ENCODE measurements around the gene ZNF835.

Gene ZNF835

DNA sequence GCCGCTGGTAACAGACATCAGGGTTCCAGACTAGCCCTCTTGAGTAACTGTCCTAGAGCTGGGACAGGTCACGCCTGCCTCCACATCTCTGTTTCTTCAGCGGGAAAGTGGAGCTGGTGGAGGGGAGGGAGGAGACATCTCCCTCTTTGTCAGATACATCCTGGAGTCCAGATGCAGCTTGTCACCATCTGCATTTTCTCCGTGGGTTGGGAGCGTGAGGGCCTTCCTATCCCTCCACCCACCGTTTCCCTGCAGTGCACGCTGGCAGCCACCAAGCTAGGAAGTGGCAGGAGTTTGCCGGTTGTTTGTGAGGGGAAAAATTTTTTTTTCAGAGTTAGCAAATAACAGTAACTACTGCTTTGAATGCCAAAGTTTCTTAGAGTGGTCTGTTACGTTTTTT lies 48.6 kb downstream of the ZNF835 start:
- no peaks in the 10 kb centered on the region for H3K9me2 ChIP-seq (replicated peaks; ENCODE audit: insufficient read depth, low read length)
- no peaks in the 10 kb centered on the region for H3K27me3 ChIP-seq (ENCODE audit: low read length)
- no peaks in the 10 kb centered on the region for H3K36me3 ChIP-seq (ENCODE audit: low read length)
- no peak overlapping the region for H3K4me3 ChIP-seq (ENCODE audit: insufficient read depth, low read length, poor library complexity, severe bottlenecking)
- H3K79me2 ChIP-seq (ENCODE audit: insufficient read depth, low read length), result no peaks in the 10 kb centered on the region
- no peak overlapping the region for H3K4me2 ChIP-seq (ENCODE audit: low read depth, low read length, poor library complexity, severe bottlenecking)
- H2AFZ ChIP-seq (ENCODE audit: low read depth, low read length, severe bottlenecking), result no peak overlapping the region
- H3K9ac ChIP-seq (ENCODE audit: low read length), result no peak overlapping the region
- no peak overlapping the region for H3K27ac ChIP-seq (ENCODE audit: low read depth, low read length)
- TF ChIP-seq EZH2phosphoT487 (conservative IDR thresholded peaks at IDR 0.05; ENCODE audit: low read length) (no peak), CTCF (IDR thresholded peaks at IDR 0.05; ENCODE audit: insufficient read depth, low read length, poor library complexity, severe bottlenecking) (no peak)
- H3K9me3 ChIP-seq (ENCODE audit: insufficient read depth, low read length), result no peaks in the 10 kb centered on the region
- no peaks in the 10 kb centered on the region for H3F3A ChIP-seq (ENCODE audit: insufficient read depth)
- H4K20me1 ChIP-seq (ENCODE audit: low read depth, low read length), result no peaks in the 10 kb centered on the region

DNA sequence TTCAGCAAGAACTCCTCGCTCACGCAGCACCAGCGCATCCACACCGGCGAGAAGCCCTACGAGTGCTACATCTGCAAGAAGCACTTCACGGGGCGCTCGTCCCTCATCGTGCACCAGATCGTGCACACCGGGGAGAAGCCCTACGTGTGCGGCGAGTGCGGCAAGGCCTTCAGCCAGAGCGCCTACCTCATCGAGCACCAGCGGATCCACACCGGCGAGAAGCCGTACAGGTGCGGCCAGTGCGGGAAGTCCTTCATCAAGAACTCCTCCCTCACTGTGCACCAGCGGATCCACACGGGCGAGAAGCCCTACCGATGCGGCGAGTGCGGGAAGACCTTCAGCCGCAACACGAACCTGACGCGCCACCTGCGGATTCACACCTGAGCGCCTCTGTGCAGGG lies 49.2 kb downstream of the ZNF835 start:
- H3F3A ChIP-seq (ENCODE audit: insufficient read depth), result no peaks in the 10 kb centered on the region
- H3K36me3 ChIP-seq (ENCODE audit: low read length), result no peaks in the 10 kb centered on the region
- no peak overlapping the region for H3K27ac ChIP-seq (ENCODE audit: low read depth, low read length)
- TF ChIP-seq EZH2phosphoT487 (conservative IDR thresholded peaks at IDR 0.05; ENCODE audit: low read length) (no peak), CTCF (IDR thresholded peaks at IDR 0.05; ENCODE audit: insufficient read depth, low read length, poor library complexity, severe bottlenecking) (no peak)
- H3K9ac ChIP-seq (ENCODE audit: low read length), result no peak overlapping the region
- H3K4me2 ChIP-seq (ENCODE audit: low read depth, low read length, poor library complexity, severe bottlenecking), result no peak overlapping the region
- H3K9me3 ChIP-seq (ENCODE audit: insufficient read depth, low read length), result no peaks in the 10 kb centered on the region
- H3K27me3 ChIP-seq (ENCODE audit: low read length), result no peaks in the 10 kb centered on the region
- H4K20me1 ChIP-seq (ENCODE audit: low read depth, low read length), result no peaks in the 10 kb centered on the region
- no peak overlapping the region for H2AFZ ChIP-seq (ENCODE audit: low read depth, low read length, severe bottlenecking)
- H3K4me3 ChIP-seq (ENCODE audit: insufficient read depth, low read length, poor library complexity, severe bottlenecking), result no peak overlapping the region
- H3K79me2 ChIP-seq (ENCODE audit: insufficient read depth, low read length), result no peaks in the 10 kb centered on the region
- no peaks in the 10 kb centered on the region for H3K9me2 ChIP-seq (replicated peaks; ENCODE audit: insufficient read depth, low read length)

GRCh38 chr19:56619121-56619520 lies 52.4 kb downstream of the ZNF835 start:
- no peaks in the 10 kb centered on the region for H3K36me3 ChIP-seq (ENCODE audit: low read length)
- no peaks in the 10 kb centered on the region for H3K9me3 ChIP-seq (ENCODE audit: insufficient read depth, low read length)

More at GRCh38 chr19:56619121-56619520, 52.4 kb downstream of the ZNF835 start:
- no peaks in the 10 kb centered on the region for H3K27me3 ChIP-seq (ENCODE audit: low read length)
- no peaks in the 10 kb centered on the region for H3F3A ChIP-seq (ENCODE audit: insufficient read depth)
- H4K20me1 ChIP-seq (ENCODE audit: low read depth, low read length), result no peaks in the 10 kb centered on the region
- no peak overlapping the region for H3K27ac ChIP-seq (ENCODE audit: low read depth, low read length)
- H3K9ac ChIP-seq (ENCODE audit: low read length), result no peak overlapping the region
- no peak overlapping the region for H2AFZ ChIP-seq (ENCODE audit: low read depth, low read length, severe bottlenecking)
- no peak overlapping the region for H3K4me3 ChIP-seq (ENCODE audit: insufficient read depth, low read length, poor library complexity, severe bottlenecking)
- TF ChIP-seq CTCF (IDR thresholded peaks at IDR 0.05; ENCODE audit: insufficient read depth, low read length, poor library complexity, severe bottlenecking) (no peak), EZH2phosphoT487 (conservative IDR thresholded peaks at IDR 0.05; ENCODE audit: low read length) (no peak)
- no peaks in the 10 kb centered on the region for H3K9me2 ChIP-seq (replicated peaks; ENCODE audit: insufficient read depth, low read length)
- no peaks in the 10 kb centered on the region for H3K79me2 ChIP-seq (ENCODE audit: insufficient read depth, low read length)
- H3K4me2 ChIP-seq (ENCODE audit: low read depth, low read length, poor library complexity, severe bottlenecking), result no peak overlapping the region

Data from SU-DHL-6 (cell line).